Measurements from ENCODE around the gene ZNF106.

ZNF106 gene

GRCh38 chr15:42490671-42491538 is at the start of gene ZNF106:
Gene ZNF106 (minus strand): TSS chr15:42491141. CDS start chr15:42472289, 18,852 bp downstream.
- peak; percentile 96 for DNase-seq

- no peak for DNase-seq
These were observed 42.3 kb upstream of the ZNF106 start for GRCh38 chr15:42533246-42533645.

GRCh38 chr15:42528970-42529369 is 38.0 kb upstream of the ZNF106 start:
- DNase-seq: no peak

DNA sequence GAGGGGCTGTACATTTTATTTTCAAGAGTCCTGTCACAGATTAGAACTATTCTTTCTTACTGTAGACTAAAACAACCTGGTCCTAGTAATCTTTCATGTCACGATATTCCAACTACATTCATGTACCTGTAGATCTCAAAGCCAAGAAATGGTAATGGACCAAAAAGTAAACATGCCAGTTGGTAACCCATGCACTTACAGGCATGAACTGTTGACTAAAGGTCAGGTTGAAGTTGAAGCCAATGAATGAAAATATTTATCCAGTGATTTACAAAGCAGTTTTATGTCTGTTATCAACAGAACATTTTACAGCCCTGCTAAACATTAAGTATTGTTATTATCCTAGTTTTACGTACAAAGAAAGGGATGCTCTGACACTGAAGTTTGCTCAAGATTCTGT is 32.4 kb upstream of the ZNF106 start:
- no peak for DNase-seq

- no peak for DNase-seq
These were observed 20.1 kb upstream of the ZNF106 start for GRCh38 chr15:42511007-42511391.

DNA sequence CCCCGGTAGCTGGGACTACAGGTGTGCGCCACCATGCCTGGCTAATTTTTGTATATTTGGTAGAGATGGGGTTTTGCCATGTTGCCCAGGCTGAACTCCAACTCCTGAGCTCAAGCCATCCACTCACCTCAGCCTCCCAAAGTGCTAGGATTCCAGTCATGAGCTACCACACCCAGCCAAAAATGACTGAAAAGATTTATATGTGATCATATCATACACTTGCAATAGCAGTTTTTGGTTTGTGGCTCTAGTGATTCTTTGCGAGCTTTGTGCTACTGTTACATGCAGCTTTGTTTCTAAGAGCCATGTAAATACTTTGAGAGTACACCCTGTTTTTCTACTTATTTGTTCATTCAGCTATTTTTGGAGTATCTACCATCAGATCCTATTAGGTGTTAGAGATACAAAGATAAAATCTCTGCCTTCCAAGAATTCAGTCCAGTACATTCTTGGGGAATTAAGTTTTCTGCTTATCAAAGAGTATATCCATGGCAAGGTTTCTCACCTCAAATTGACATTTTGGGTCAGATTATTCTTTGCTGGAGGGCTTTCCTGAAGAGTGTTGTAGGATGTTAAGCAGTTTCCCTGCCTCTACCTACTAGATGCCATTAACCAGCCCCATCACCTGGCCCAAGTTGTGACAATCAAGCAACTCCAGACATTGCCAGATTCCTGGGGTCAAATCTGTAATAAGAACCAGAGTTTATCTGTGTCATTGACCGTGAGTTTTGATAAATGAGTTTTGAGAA is 19.5 kb upstream of the ZNF106 start:
- no peak for DNase-seq

DNA sequence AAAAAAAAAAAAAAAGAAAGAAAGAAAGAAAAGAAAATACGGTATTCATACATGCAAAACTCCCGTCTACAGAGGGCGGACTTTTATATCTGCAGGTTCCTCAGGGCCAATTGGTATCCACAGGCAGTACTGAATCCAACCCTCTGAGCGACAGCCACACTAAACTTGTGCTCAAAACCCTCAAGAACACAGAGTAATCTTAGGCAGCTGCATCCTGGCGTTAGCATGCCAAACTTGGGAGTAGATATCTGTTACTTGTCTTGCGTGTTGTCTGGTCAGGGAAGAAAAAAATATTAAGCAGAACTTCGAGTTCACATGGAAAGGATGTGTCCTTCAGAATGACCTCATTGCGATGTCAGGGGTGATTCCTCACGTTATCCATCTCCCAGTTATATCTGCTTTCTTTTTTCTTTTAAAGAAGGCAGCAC is 17.3 kb upstream of the ZNF106 start:
- DNase-seq: no peak

DNA sequence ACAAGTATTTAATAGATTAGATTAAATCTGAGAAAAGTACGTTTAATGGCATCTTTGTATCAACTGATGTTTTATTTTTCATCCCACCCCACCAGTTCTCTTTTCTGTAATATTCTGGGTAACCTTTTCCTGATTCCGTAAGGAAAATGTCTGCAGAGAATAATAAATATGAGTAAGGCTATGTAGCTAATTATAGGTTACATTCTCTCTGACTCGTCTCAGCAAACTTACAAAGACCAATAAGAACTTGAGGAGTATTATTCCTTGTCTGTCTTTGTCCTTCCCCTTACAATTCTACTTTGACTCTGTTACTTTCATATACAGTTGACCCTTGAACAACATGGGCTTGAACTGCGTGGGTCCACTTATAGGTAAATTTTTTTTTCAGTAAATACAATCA is 16.6 kb upstream of the ZNF106 start:
- no peak for DNase-seq

DNA sequence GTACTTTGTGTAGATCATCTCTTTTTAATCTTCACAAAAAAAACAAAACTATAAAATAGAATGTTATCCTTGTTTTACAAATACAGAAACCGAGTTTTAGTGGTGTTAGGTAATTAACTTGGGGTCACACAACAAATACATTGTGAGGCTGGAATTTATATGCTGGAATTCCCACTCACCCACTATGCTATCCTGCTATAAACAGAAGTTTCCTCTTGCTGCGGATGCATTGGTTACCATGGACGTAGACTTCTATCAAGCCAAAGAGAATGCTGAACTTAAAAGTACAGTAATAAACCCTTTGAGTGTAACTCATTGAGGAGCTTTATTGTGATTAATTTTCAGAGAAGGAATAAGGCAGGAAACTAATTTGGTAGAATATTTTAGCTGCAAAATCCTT is 13.7 kb upstream of the ZNF106 start:
- DNase-seq: no peak

DNA sequence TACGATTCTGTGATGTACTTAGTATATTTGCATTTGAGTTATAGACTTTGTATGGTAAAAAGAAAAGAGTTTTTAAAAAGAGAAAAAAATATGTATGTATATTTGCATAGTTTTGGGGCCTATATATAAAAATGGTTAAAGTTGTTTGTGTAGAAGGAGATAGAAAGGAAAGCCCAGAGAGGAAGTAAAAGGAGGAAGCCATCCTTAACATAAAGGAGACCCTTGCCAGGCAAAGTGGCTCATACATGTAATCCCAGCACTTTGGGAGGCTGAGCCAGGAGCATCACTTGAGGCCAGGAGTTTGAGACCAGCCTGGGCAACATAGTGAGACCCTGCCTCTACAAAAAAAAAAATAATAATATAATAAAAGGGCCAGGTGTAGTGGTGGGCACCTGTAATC is 12.9 kb upstream of the ZNF106 start:
- DNase-seq: no peak

DNA sequence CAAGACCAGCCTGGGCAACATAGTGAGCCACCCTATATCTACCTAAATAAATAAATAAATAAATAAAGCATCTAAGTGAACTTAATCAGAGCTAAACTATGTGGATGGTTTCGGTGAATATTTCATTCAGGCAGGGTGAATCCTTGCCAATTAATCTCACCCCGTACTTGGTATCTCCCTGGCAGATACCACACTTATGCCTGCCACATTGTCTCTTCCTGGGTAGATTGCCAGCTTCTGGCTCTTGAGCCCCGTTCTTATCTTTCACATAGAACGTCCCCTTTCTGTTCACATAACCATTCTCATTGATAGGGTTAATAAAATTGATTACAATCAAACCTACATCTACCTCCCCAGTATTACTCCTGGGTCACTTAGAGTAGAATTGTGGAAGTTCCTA is 11.5 kb upstream of the ZNF106 start:
- no peak for DNase-seq

- DNase-seq: no peak
These were observed 9.1 kb upstream of the ZNF106 start for GRCh38 chr15:42499858-42500609.

DNA sequence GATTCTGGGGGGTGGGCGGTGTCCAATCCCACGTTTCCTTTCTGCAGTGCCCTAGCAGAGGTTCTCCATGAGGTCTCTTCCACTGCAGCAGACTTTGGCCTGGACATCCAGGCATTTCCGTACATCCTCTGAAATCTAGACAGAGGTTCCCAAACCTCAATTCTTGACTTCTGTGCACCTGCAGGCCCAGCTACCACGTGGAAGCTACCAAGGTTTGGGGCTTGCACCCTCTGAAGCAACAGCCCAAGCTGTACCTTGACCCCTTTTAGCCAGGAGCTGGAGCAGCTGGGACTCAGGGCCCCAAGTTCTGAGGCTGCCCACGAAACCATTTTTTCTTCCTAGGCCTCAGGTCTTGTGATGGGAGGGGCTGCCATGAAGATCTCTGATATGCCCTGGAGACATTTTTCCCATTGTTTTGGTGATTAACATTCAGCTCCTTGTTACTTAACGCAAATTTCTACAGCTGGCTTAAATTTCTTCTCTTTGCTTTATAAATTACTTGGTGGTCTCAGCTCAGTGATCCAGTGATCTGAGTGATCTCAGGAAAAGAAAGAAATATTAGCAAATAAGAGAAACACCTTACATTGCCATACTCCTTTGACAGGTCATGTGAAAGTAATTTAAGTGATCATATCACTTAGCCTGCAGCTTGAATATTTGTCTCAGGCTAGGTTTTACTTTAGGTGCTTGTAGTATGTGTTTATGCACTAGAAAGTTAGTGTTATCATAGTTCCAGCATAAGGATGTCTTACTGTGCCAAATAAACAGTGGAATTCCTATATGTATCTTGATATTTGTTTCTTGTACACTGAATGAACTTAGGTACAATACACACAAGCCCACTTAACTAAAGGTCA is 7.5 kb upstream of the ZNF106 start:
- no peak for DNase-seq

DNA sequence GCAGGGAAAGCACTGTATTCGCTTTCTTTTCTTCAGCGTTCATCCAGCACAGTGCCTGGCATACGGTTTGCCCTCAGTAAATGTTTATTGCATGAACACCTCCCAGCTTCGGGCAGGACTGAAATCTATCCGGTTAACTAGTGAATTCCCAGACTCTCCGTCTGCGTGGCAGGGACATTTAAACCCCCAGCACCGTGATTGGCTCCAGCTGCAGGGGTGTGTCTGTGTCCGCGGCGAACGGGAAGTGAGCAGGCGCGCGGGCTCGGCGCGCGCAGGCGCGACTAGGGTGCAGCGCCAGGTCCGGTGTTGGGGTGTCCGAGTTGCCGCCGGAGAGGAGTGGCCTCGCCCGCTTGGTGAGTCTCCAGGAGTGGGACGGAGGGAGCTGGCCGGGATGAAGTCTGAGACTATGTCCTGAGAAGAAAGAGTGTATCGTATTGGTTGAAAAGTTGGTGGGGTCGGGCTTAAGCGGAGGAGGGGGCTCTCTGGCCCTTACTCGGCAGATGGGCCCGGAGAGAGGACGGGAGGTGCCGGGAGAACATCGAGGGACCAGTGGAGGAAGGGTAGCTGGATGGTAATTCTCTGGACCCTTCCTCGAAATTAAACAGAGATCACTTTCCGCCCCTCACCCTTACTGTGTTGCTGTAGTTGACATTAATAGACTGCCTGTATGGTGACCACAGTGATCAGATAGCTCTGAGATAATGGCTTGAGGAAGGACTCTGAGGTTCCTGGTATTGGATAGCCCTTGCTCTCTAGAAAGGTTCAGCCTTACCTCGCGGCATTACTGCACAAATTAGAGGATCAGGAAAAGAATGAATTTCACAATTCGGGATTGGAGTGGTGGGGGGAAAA is 4.6 kb upstream of the ZNF106 start, which contains the start of gene SNAP23:
SNAP23 (plus strand) TSS at position 274 of the 852 bp plus-strand sequence. CDS start 16,213 bp downstream, outside the sequence.
- DNase-seq: peak; percentile 97

DNA sequence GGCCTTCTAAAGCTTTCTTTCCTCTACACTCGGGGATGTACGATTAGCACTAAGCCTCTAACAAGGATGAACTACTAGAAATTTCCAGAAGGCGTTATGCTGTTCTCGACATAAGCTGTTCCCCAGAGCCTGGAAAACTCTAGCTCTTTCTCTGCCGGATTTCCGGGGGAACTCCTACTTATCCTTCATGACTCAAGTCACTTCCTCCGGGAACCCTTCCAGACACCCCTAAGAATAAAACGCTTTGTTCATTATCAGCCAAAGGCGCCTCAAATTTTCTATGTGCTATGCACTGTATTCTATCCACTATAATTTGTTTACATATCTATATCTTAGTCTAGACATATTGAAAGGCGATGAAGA is 4.0 kb upstream of the ZNF106 start:
- DNase-seq: peak; percentile 58

- no peak for DNase-seq
These were observed 2.7 kb upstream of the ZNF106 start for GRCh38 chr15:42493679-42494078.

GRCh38 chr15:42491539-42492225 is 741 bp upstream of the ZNF106 start:
- DNase-seq: no peak

- DNase-seq: no peak
These were observed 660 bp downstream of the ZNF106 start for GRCh38 chr15:42490291-42490670.

DNA sequence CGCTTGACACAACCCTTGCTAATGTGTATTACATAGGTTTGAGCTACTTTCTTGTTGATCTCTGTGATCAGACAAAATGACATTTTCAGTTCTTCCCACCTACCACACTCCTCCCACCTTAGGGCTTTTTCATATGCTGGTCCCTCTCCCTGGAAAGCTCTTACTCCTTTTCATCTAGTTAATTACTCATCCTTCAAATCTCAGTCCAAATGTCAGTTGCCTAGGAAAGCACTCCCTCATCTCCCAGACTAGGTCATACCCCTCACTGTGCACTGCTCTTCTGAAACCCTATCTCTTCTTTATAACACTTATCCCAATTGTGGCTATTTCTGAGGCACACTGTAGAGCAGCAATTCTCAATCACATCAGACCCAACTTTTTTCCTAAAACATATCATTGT is 7.3 kb downstream of the ZNF106 start:
- DNase-seq: no peak

- no peak for DNase-seq
These were observed 8.2 kb downstream of the ZNF106 start for GRCh38 chr15:42482701-42483100.

DNA sequence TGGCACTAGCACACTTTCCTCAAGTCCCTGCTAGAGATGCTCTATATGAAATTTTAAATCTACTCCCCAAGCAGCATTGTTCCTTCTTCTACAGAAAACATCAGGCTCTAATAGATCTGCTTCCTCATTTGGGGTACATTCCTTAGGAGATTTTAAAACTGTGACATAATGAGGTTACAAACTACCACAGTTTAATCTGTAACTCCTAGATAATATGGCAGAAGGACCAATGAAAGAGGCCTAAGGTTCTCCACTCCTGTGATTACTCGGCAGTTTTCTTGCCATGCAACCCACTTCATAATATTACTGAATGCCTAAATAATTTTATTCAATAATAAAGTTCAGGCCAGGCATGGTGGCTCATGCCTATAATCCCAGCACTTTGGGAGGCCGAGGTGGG is 16.1 kb downstream of the ZNF106 start:
- no peak for DNase-seq

Measured in femur (tissue), 1 donor.